GM19395 (cell line): ENCODE data around the gene SPAG9.
"Not testable (repeated sequence)": the region's sequence is repeated elsewhere in the genome, so short reads cannot be mapped to it uniquely, and the experiment has no call there.

Experiments
- ATAC-seq: cut with Tn5 transposase; IDR thresholded peaks from one replicate; pipeline ENCODE4 v1.9.1; 2021; ENCODE audit warnings: mild to moderate bottlenecking, moderate library complexity; ENCODE audit not compliant: unreplicated experiment

Gene SPAG9

DNA sequence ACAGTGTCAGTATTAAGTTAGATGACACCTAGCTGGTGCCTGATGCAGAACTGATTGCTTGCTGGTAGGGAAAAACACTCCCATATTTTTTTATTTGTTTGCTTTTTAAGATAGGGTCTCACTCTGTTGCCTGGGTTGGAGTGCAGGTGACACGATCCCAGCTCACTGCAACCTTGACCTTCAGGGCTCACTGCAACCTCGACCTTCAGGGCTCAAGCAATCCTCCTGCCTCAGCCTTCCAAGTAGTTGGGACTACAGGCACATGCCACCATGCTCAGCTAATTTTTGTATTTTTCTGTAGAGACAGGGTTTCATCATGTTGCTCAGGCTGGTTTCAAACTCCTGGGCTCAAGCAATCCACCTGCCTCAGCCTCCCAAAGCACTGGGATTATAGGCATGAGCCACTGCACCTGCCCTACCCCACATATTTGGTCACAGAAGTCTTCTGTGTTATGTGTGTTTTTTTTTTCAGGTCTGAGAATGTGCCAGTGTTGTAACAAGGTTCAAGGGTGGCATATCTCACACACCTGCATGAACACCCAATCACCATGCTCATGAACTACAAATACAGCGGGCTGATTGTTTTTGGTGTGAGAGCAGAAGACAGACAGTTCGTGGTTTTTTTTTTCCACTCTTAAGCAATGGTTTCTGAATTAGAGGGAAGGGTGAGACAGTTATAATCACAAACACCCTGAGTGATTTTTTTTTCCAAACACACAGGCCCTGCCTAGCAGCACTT is 22.8 kb downstream of the SPAG9 start:
- ATAC-seq, result no peak

DNA sequence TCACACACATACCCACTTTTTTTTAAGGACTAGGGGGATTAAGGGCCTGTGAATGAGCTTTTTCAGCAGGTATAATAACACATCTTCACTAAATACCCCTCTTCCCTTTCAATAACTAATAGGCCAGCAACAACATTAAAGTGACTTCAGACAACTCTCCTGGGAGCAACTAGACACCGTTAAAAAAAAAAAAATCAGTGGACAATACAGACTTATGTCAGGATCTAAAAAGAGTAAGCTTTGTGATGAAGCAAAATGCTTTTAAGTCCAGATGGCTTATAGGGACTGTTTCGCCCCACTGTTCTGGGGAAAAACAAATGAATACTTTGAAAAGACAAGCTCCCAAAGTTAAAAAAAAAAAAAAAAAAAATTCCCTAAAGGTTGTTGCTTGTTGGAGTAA is 29.0 kb downstream of the SPAG9 start:
- ATAC-seq, result no peak

DNA sequence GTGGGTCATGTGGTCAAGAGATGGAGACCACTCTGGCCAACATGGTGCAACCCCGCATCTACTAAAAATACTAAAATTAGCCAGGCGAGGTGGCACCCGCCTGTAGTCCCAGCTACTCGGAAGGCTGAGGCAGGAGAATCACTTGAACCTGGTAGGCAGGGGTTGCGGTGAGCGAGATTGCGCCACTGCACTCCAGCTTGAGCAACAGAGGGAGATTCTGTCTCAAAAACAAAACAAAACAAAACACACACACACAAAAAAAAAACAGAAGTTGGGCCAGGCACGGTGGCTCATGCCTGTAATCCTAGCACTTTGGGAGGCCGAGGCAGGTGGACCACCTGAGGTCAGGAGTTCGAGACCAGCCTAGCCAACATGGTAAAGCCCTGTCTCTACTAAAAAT is 31.8 kb downstream of the SPAG9 start:
- not testable (repeated sequence) for ATAC-seq

DNA sequence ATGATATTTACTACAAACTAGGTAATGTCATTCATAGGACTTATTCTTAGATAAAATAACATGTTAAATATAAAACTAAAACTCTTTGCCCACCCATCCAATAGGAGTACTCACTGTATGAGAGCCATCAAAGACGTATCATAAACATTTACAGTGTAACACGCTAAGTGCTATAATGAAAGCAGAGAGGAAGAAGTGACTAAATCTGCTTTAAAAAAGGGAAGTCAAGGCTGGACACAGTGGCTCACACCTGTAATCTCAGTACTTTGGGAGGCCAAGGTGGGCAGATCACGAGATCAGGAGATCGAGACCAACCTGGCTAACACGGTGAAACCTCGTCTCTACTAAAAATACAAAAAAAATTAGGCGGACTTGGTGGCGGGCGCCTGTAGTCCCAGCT is 32.4 kb downstream of the SPAG9 start:
- ATAC-seq, result no peak

DNA sequence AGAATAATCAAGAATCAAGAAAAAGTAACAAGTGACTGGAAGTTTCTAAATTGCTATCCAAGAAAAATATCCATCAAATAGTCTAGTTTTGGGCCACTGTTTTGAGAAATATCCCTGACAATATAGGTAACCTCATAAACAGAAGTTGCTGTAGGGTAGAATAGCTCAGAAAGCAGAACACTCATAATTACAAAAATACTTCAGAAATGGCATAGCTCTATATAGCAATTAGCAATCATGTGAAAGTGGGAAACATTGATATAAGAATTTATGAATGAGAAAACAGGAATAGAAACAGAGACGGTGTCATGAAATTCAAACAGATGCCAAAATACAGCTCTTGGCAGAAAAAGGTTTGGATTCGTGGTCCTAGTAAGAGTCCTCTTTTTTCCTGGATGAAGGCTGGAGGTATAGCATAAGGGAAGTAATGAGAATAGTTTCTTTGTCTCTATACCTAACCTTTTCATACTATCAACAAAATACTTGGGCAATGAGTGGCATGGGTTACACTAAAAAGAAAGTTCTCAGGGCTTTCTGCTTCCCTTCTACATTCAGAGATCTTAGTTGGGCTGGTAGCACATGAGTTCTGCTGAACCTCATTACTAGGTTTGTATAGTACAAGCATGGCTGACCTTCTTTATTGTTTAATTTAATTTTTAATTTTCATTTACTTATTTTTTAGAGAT is 33.5 kb downstream of the SPAG9 start:
- ATAC-seq, result no peak

DNA sequence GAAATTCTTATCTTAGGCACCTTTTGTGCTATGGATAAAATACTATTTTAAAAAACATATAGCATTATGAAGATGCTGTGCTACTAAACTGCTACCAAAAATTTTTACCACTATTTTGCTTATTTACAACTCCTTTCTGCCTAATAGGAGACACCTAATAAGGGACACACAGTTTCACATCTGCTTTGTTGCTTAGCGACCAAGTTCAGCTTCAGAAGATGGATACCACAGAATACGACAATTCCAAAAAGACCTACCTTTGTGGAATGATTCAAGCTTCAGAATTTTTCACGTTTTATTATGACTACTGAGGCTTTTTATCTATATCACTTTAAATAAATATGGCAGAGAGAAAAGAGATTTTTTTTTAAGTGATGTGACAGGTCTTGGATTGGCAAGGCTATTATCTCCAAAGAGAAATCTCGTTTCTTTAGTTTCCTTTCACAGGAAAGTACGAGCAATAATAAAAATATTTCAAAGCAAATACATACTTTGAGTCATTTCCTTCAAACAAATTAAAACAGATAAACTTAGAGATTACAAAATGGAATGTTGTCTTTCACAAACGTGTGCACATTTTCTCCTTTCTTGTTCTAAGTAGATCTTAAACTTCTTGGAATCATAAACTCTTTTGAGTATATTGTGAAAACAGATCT is 35.4 kb downstream of the SPAG9 start:
- ATAC-seq, result no peak

DNA sequence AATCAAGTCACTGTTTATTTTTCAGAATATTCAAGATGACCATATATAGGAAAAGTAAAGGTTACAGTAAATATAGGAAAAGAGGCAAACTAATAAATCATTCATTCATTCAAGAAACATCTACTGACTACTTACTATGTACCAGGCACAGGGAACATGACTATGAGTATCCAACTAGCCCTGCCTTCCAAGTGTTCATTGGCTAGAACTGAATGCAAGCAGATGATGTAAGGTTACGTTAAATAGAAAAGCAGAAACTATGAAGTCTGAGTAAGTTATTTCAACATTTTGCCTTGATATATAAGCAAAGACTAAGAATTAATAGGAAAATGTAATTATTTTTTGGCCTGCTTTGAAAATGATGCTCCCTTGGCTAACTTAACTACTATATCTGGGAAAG is 36.7 kb downstream of the SPAG9 start:
- ATAC-seq, result no peak

DNA sequence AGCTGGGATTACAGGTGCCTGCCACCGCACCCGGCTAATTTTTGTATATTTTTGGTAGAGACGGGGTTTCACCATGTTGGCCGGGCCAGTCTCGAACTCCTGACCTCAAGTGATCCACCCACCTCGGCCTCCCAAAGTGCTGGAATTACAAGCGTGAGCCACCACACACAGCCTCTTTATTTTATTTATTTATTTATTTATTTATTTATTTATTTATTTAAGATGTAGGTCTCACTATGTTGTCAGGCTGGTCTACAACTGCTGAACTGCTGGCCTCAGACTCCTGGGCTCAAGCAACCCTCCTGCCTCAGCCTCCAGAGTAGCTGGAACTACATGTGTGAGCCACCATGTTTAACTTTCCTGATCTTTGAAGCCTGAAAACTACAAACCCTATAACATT is 37.3 kb downstream of the SPAG9 start:
- not testable (repeated sequence) for ATAC-seq

DNA sequence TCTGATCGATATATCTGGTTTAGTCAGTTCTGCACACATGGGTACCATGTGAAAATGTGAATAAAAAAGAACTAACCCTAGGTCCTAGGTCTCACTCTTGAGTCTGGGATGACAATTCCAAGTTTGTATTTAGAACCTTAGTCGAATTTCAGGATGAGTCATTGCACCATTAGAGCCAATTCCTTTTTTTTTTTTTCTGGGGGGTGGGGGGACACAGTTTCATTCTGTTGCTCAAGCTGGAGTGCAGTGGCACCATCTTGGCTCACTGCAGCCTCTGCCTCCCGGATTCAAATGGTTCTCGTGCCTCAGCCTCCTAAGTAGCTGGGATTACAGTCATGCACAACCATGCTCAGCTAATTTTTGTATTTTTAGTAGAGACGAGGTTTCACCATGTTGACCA is 41.6 kb downstream of the SPAG9 start:
- ATAC-seq, result no peak

DNA sequence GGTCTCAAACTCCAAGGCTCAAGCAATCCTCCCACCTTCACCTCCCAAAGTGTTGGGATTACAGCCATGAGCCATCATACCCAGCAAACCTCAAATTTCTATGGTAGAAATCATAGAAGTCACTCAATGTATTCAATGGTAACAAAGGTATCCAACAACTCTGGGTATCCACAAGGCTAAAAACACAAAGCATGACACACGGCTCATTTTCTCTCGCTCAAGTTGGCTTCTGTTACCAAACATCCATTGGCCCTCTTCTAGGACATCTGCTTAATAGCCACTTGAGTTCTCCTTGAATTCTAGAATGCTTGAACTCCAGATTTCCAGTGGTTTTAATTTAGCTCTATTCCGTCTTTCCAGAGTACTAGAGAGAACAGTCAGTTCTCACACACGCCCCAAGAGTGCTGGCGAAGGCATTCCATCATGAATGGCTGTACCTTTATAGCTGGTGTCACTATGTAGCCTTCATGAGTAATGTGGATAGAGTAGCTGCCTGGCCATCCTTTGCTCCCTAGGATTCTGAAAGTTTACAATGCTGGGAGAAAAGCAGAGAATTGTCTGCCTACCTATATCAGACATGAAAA is 42.6 kb downstream of the SPAG9 start:
- no peak for ATAC-seq

DNA sequence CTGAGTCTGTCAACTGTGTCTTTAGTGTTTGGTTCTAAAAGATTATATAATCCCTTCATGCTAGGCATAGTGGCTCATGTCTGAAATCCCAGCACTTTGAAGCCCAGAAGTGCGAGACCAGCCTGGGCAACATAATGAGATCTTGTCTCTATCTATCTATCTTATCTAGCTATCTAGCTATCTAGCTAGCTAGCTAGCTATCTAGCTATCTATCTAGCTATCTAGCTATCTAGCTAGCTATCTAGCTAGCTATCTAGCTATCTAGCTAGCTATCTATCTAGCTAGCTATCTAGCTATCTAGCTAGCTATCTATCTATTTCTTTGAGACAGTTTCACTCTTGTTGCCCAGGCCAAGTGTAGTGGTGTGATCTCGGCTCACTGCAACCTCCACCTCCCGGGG is 43.8 kb downstream of the SPAG9 start:
- no peak for ATAC-seq

DNA sequence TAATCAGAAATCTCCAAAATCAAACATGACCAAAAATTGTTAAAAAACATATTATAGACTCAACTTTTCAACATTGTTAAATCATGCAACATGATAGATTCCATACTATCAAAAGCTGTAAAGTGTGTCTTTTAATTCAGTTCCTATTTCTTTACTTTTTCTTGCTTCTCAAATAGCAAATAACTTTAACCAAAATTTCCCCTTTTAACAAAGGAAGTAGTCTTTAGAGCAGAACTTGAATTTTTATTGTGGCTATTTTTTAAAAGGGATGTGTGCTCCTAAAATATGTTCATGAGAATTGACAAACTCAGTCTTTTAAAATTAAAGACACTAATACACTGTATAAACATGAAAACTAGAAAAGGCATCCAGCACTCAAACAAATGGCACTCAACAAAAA is 49.1 kb downstream of the SPAG9 start:
- ATAC-seq, result no peak

DNA sequence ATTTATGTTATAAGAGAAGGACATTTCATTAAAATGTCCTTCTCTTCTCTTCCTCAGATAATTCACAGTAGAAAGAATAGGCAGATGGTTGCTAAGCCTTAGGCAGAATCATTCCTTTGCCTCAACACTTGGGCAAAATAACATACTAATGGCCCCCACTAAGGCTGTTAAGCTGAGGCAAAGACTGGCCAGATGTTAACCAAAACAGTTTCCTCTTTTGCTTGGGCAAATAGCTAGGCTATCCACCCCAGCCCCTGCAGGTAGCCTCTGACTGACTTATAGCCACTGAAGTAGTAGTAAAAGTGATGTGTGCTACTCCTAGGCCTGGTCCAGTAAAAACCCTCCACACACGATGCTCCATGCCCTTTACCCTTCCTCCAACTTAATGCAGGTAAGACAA is 55.2 kb downstream of the SPAG9 start:
- no peak for ATAC-seq

DNA sequence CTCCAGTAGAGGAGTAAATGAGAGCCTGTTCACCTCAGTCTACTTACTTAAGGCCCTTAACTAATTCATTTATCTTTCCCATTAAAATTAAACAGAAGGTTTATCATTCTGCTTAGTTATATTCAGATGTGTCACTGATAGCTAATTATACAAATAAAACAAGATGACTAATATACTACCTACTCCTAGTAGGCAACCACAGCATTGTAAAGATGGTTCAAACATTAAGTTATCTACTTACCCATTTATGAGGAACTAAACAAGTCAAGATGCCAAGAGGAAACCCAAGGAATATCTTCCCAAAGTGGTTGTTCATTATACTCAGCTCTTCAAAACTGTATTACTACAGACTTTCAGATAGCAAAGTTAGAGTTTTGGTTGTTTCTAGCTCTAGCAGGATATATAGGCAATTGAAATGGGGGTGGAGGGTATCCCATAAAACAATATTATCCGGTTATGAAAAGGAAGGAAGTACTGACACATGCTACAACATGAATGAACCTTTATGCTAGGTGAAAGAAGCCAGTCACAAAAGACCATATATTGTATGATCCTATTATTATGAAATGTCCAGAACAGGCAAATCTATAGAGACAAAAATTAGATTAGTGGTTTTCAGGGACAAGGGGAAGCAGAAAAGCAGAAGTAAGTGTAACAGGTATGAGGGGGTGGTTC is 56.5 kb downstream of the SPAG9 start:
- ATAC-seq, result no peak

DNA sequence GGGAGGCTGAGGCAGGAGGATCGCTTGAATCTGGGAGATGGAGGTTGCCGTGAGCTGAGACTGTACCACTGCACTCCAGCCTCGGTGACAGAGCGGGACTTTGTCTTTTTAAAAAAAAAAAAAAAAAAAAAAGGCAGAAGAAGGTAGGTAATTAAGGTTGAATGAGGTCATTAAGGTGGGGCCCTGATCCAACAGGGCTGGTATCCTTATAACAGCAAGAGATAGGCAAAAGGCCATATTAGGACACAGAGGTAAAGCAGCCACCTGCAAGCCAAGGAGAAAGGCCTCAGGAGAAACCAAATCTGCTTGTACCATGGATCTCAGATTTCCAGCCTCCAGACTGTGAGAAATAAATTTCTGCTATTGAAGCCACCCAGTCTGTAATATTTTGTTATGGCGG is 60.3 kb downstream of the SPAG9 start:
- ATAC-seq, result no peak

DNA sequence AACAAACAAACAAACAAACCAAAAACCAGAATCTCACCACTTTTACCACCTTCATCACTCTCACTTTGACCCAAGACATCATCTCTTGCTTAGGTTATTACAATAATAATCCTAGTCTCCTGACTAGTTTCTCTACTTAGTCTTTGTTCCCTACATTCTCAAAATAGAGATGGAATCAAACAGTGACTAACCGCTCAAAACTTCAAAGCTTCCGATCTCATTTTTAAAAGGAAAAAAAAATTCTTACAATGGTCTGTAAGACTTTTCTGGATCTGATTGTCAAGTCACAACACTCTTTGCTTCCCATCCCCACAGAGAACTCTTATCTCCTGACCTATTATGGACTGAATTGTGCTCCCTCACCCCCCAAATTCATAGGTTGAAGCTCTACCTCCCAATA is 60.9 kb downstream of the SPAG9 start:
- ATAC-seq, result no peak

DNA sequence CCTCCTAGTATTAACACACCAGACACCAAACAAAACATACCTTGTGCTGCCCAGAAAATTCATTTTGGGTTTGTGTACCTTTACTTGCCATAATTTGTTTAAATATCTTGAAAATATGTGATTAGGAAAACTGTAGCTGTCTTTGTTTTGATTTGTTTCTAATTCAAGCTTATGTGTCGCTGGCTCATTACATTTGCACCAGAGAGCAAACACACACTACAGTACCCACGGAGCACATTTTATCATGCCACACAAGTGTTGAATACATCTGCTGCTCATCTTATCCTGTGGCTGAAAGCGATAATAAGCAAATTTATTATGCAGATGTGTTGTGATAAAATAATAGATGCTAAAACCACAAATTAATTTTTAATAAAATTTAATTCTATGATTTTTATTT is 63.1 kb downstream of the SPAG9 start:
- no peak for ATAC-seq

DNA sequence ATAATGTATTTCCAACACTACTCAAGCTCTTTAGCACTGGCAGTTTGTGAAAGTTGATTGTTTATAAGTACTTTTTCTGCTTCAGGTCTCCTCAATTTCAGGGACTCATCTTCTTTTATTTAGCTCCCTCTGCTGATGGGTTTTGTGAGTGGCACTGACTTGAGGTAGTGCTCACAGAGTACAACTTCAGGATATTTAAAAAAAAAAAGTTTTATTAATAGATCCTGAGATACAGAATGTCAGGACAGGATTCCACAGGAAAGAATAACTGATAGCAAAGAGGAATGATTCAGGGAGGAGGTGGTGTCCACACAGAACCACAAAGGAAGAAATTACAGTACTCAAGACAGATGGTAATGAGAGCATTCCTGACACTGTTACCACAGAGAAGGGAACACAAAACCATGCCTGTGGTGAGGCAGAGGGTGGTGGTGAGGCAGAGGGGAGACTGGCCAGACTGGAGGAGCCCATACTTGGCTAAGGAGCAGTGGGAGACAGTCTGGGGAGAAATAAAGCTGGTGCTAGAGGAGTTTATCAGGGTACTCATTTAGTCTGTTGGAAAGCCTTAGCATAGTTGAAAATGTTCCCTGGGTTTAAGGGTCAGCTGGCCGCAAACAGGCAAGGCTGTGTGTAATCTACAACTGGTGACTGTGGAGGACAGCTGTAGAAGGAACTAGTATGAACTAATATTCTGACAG is 63.7 kb downstream of the SPAG9 start:
- ATAC-seq, result peak; percentile 69

DNA sequence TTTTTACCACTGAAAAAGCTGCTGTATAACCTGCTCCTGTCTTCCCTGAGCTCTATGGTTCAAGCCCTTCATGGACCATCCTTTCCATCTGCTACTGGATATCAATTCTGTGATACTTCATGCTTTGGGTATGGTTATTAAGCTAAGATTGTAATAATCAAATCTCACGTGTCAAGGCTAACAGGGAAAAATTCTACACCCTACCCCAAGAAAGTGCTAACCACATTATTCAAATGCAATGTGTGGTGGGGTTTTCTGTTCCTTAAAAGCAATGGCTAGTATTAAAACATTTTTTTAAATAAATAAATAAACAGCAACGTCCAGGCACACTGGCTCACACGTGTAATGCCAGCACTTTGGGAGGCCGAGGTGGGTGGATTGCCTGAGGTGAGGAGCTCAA is 65.9 kb downstream of the SPAG9 start:
- no peak for ATAC-seq

DNA sequence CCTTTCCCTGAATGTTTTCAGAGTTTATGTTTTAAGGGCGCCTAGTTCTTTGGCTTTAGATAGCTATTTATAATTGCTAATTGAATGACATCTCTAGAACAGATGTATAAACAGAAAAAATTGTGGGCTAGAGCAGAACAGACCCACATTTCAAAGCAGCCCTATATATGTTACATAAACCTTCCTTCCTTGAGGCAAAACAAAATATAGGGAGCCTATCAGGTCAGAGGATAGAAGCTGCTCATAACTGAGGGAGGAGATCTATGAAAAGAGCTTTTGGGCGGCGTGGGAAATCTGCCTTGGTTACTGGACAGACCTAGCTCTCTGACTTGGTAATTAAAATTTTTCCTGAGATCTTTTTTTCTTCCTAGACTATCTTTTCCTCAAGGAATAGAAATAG is 68.4 kb downstream of the SPAG9 start:
- ATAC-seq, result no peak
